GM21381 (cell line): ENCODE measurements around the gene WNT2.
"Not testable (repeated sequence)": the region's sequence is repeated elsewhere in the genome, so short reads cannot be mapped to it uniquely, and the experiment has no call there.

Experiments
- ATAC-seq: cut with Tn5 transposase; IDR thresholded peaks from one replicate; pipeline ENCODE4 v1.9.1; 2021; ENCODE audit warnings: mild to moderate bottlenecking, moderate library complexity; ENCODE audit not compliant: unreplicated experiment

Gene WNT2

DNA sequence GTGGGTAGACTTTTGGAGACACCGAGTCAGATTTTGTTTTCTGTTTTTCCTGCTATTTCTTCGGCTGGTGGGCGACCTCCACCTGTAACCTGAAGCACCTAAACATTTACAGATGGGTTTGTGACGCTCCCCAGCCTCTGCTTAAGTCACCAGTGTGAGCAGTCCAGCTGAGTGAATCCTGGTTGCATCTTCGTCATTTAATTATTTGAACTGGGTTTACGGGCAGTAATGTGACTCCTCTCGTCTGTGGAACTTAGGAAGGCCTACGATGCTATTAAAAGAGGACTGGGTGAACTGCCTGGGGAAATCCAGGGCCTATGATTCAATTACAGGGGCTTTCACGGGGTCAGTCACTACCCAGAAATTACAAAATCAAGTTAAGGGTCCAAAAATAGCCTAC, 52.5 kb downstream of the WNT2 start:
- ATAC-seq, result no peak

DNA sequence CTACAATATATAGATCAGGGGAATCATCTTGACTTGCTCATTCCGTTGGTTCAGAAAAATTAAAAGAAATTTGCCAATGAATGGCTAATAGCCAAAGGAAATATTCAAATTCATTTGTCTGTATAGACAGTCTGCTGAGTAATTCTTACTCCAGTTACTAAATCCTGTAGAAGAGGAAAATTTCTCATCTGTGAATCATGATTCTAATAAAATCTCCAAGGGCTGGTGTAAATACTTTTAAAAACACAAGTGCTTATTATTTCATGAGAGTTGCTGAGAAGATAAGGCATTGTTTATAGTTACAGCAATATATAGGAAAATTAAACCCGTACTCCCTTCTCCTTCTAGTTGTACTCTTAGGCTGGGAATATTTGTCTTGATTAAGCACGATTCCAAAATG, 53.0 kb downstream of the WNT2 start:
- no peak for ATAC-seq

GRCh38 chr7:117269417-117269816, 53.4 kb downstream of the WNT2 start:
- no peak for ATAC-seq

GRCh38 chr7:117264716-117265115, 58.1 kb downstream of the WNT2 start:
- no peak for ATAC-seq

GRCh38 chr7:117262546-117262945, 60.3 kb downstream of the WNT2 start:
- no peak for ATAC-seq

DNA sequence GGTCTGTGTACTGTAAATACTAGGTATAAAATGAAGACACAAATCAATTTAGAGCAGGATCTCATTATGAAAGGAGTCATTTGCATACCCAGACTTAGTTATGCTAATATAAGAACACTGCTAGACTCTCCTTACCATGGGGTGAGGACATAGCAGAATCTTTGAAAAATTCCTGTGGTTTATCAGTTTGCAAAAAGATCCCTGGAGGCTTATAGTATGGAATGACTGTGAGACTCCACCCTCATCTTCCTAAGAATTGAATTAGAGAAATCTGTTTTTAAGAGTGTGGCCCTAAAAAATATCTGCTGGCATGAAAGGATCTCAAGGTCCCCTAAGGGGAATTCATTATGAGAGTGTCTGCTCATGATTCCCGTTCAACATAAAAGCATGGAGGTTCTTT, 63.2 kb downstream of the WNT2 start:
- ATAC-seq, result no peak

GRCh38 chr7:117251687-117252086, 71.2 kb downstream of the WNT2 start:
- no peak for ATAC-seq

- ATAC-seq, result no peak
These were observed 72.1 kb downstream of the WNT2 start for GRCh38 chr7:117250801-117251200.

DNA sequence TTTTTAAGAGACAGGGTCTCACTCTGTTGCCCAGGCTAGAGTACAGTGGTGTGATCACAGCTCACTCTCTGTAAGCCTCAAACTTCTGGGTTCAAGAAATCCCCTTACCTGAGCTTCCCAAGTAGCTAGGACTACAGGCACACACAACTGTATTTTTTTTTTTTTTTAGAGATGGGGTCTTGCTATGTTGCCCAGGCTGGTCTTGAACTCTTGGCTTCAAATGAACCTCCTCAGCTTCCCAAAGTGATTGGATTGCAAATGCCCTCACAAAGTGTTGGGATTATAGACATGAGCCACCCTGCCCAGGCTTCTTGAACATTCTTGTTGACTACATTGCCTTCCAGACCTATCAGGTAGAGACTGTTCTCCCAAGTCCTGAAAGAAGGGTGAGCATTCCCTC, 72.6 kb downstream of the WNT2 start:
- ATAC-seq, result no peak

- no peak for ATAC-seq
These were observed 73.2 kb downstream of the WNT2 start for GRCh38 chr7:117249696-117250095.

- no peak for ATAC-seq
These were observed 74.0 kb downstream of the WNT2 start for GRCh38 chr7:117248829-117249228.

DNA sequence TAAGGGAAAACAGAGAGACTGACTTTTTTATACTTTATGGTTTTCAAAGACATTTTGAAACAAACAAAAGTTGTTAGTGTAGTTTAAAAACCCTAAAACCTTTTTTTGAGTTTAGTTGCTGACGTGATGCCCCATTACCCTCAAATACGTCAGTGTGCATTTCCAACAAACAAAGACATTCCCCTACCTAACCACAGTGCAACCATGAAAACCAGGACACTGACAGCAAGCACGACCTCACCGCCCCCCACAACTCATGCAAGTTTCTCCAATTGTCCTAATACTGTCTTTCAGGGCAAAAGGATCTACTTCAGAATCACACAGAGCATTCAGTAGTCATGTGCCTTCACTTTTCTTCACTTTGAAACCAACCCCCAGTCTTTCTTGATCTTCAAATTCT, 75.0 kb downstream of the WNT2 start:
- ATAC-seq, result no peak

DNA sequence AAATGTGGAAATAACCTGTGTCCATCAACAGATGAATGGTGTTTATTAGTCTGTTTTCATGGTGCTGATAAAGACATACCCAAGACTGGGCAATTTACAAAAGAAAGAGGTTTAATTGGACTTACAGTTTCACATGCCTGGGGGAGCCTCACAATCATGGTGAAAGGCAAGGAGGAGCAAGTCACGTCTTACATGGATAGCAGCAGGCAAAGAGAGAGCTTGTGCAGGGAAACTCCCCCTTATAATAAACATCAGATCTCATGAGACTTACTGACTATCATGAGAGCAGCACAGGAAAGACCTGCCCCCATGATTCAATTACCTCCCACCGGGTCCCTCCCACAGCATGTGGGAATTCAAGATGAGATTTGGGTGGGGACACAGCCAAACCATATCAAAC, 77.2 kb downstream of the WNT2 start:
- ATAC-seq, result not testable (repeated sequence)

DNA sequence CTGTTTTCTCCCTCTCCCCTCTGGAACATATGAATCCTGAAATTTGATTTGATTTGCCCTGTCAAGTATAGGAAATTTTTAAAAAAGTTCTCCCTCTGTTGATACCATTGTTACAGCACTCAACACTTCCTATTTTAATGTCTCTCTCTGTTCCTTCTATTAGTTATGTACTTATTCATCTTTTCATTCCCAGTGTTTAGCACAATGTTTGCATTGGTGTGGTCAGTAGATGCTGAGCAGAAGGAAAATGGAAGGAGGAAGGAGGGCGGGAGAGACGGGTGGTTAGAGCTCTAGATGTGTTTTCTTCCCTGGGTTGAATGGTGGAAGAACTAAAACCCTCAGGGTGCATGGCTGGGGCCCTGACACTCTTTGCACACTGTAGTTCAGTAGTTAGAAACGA, 79.5 kb downstream of the WNT2 start:
- ATAC-seq, result no peak

- no peak for ATAC-seq
These were observed 81.8 kb downstream of the WNT2 start for GRCh38 chr7:117241088-117241487.

GRCh38 chr7:117238937-117239336, 83.9 kb downstream of the WNT2 start:
- ATAC-seq, result no peak

GRCh38 chr7:117238472-117238871, 84.4 kb downstream of the WNT2 start:
- no peak for ATAC-seq

DNA sequence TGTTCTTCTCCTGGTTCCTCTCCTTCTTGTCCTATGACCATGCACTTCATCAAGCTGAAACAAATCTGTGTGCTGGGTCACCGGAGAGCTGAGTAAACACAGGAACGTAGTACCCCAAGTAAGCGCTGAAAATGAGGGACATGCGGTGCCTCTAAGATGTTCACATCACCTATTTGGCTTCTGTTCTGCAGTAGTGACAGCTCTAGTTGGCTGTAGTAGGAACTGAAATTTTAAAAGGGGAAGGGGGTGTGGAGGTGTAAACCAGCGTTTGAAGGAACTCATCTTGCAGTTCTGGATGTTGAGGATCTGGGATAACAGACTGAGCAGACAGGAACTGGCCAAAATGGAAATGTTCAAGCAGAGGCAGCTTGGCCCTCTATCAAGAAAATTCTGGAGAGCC, 85.2 kb downstream of the WNT2 start:
- ATAC-seq, result no peak

- ATAC-seq, result no peak
These were observed 91.9 kb downstream of the WNT2 start for GRCh38 chr7:117231047-117231359.

DNA sequence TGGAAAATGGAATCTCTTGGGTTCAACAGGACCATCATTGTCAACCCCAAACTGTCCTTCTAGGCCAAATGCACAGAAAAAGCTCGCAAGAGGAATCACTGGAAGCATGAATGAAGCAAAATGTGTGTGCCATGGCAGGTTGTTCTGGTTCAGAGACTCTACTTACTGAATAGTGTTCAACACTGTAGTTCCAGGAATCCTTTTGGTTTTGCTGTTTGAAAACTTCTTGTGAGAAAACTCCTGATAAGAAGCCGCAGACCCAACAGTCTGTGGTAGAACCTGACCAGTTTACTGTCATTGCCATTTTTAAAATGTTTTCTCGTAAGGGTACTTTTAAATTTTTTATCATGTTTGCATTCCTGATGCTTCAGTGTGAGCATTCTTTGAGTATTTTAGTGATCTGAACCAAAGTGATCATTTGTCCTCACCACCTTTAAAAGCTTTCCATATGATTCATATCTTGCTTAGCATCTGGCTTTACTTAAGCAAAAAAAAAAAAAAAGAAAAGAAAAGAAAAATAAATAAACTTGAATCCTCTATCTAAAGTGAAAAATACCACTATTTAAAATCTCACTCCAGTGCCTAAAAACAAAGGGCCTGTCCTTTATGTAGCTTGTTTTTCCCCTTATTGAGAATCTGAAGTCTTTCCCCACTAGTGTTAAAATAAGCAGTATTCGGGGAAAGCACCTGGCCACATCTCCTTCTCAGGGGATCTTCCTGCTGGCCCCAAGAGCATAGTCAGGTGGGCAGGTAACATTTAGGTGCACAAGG, 92.4 kb downstream of the WNT2 start:
- ATAC-seq, result peak; percentile 68

DNA sequence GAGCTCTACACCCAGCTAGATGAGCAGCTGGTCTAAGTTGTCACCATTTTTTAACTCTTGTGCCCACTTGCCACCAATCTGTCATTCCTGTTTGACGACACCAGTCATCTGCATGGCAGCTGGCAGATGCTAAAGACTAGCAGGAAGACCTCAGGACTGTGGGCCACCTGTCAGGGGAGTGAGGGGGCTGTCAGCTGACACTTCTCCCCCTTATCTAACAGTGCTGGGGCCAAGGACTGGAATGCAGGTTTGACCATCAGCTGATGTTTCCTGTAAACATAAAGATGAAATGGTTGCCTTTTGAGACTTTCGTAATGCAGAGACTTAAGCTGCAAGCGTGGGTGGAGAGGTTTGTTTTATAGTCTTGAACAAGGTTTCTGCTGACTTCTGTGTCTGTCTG, 93.5 kb downstream of the WNT2 start:
- no peak for ATAC-seq

DNA sequence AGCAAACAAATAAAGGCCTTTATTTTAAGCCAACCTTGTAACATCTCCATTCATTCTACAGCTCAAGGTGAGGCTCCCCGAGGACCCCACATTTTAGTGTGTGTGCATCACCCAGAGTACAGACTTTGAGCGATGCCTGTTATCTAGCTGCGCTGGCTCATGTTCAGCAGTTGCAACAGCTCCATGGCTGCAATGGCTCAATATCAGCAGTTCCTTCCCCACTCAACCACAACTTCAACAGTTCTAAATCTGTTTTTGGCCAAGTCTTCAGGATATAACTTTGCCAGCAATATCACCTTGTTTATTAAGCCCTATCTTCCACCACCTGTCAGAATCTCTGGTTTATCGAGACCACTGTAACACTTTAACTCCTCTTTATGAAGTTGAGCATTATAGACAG, 95.8 kb downstream of the WNT2 start:
- ATAC-seq, result no peak

DNA sequence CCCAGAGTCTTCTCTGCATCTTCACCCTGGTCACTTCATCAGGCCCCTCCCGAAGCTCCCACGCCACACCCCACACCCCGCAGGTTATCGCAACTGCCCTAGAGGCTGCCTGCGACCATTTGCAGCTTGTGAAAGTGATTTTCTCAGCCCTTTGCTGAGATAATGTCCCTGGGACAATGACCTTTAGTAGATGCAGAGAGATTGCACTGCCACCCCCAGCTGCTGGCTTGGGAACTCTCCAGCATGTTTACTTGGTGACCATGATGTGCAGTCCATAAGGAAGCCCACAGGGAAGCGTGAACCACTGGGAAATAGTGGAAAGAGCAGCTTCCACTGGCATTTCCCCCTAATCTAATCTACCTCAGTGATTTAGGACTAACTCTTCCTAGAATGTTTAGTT, 97.3 kb downstream of the WNT2 start:
- ATAC-seq, result no peak
